LNCAP (cell line): ENCODE measurements around the gene KCNJ10.

Source experiments
- TF ChIP-seq, protein P1 (sequence below): fragments of 450-650 bp; IDR thresholded peaks from 2 replicates; pipeline ENCODE4 v1.5.1; 2017; ENCODE audit warnings: mild to moderate bottlenecking

Gene KCNJ10

GRCh38 chr1:160092366-160093068 lies 22.6 kb upstream of the KCNJ10 start:
- TF ChIP-seq, protein P1, sequence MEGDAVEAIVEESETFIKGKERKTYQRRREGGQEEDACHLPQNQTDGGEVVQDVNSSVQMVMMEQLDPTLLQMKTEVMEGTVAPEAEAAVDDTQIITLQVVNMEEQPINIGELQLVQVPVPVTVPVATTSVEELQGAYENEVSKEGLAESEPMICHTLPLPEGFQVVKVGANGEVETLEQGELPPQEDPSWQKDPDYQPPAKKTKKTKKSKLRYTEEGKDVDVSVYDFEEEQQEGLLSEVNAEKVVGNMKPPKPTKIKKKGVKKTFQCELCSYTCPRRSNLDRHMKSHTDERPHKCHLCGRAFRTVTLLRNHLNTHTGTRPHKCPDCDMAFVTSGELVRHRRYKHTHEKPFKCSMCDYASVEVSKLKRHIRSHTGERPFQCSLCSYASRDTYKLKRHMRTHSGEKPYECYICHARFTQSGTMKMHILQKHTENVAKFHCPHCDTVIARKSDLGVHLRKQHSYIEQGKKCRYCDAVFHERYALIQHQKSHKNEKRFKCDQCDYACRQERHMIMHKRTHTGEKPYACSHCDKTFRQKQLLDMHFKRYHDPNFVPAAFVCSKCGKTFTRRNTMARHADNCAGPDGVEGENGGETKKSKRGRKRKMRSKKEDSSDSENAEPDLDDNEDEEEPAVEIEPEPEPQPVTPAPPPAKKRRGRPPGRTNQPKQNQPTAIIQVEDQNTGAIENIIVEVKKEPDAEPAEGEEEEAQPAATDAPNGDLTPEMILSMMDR = no peak

DNA sequence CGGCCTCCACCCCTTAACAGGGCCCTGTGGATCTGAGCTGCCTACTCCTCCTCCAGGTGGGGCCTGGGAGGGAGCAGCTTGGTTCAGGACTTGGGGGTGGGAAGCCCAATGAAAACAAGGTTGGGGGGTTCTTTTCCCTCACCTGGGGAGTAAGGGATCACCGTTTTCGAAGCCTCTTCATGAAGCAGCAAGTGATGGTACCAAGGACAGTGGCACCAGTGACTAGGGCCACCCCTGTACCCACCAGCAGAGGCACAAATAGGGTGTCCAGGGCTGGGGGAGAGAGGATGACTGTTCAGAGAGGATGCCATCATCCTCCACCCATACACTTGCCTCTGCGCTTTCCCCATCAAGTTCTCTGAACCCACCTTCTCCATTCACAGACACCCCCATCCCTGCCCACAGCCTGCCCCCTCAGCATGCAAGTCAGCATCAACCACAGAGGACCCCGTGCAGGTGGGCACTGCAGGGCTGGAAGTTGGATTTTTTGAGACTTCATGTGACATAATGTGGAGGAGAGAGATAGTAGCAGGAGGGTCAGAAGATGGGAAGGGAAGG lies 21.8 kb upstream of the KCNJ10 start:
- TF ChIP-seq, protein P1 = no peak

DNA sequence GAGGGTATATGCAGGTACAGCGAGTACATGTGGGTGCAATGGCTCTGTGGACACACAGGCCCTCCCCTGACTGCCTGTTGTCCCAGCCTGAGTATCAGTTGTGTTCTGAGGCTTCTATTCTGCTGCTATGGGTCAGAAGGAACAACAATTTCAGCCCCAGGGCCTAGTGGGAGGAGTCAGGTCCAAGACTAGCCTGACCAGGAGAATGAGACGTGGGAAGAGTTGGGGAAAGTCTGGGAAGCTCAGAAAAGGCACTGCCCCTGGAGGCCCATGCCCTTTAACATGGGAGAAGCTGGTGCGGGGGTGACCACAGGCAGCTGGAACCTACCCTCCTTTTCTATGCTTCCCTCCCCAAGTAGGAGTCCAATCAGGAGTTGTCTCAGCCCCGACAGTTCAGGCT lies 20.8 kb upstream of the KCNJ10 start:
- TF ChIP-seq, protein P1 = no peak

DNA sequence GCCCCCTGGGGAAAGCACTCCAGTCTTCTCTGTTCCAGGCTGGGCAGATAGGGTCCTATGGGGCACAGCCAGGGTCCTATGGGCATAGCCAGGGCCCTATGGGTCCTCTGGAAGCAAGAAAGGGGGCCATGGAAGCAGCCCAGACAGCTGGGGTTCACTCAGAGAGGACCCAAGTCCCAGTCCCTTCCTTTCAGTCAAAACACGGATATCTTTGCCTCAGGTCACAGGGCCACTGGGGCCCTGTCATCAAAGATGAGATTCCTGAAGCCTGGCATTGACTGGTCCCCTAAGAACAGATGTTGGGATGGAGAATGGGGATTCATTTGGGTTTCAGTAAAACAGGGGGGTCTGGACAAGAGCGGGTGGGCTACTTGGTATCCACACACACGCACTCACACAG lies 19.9 kb upstream of the KCNJ10 start:
- TF ChIP-seq, protein P1 = no peak

DNA sequence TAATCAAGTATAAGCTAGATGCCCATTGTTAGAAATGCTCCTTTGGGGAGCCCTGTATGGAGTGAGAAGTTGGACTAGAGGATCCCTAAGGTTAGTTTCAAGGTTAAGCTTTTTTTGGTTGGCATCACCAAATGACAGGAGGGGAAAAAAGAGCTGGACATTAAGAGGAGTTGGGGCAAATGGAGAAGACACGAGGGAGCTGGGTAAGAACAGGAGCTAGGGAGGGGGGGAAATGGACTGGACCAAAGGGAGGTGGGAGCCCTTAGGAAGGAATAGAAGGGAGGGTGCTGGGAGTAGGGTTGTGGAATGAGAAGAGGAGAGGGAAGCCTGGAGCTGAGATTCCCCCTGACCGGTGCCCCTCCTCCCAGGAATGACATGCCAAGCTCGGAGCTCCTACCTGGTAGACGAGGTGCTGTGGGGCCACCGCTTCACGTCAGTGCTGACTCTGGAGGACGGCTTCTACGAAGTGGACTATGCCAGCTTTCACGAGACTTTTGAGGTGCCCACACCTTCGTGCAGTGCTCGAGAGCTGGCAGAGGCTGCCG lies 17.2 kb upstream of the KCNJ10 start:
- TF ChIP-seq, protein P1 = no peak

DNA sequence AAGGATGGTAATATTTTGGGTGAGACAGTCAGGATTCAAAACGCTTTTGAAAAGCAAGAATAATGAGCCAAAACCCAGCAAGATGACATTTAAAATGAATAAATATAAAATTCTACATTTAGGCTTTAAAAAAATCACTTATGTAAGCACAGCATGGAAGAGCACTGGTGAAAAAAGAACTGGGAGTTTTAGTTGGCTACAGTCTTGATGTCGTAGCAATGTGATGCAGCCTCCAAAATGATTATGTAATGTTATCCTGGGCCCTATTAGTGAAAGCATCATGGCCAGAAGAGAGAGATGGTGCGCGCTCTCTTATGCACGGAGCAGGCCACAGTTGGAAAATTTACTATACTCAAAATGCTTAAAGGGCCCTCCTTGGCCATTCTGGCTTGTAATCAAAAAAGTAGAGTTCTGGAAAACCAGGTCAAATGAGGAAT lies 16.5 kb upstream of the KCNJ10 start:
- TF ChIP-seq, protein P1 = no peak

DNA sequence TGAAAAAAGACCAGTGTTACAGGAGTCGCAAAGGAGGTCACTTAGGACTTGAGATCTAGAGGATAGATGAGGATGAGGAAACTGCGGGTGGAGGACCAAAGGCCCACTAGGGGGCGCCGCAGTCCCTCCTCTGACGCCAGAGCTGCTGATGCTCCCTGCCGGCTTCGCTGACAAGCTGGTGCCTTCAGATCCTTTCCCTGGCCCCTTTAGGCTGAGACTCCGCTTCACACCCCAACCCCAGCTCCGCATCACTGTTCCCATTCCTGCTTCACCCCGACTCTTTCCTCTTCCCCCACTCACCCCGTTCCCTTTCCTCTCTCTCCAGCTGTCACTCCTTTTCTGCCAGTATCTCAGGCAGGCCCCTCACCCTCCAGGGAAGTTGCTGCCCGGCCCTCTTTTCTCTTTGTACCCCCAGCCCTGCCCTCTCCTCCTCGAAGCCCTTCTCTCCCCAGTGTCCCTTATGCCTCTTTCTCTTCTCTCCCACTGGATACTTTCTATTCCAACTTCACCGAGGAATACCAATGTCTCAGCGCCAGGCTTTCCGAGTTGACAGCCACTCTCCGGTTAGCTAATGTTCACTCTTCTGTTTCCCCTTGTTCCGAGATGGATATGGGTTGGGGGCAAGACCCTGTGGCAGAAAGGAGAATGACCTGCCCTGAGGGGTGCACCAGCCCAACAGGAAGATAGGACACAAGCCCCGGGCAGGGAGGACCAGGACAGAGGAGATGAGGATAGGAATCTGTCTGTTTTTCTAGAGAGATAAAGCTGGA lies 15.9 kb upstream of the KCNJ10 start:
- TF ChIP-seq, protein P1 = peak; percentile 93
